ENCODE measurements around the gene RASA3.

Gene RASA3

DNA sequence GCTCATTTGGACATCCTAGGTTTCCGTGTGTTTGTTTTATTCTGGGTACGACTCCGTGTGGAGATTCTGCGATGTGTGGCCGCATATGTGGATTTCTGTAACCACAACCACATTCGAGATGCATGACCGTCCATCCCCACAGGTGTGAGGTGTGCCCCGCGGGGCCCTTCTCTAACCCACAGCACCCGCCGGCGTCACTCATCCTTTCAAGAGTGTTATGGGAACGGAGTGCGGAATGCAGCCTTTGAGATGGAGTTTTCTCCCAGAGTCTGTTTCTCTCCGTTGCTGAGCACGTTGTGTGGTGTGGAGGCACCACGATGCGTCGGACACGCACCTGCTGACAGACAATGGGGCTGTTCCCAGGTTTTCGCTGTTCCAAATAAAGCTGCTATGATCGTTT lies 198.5 kb downstream of the RASA3 start:
- DNase-seq (ENCODE audit: low read depth), result no peak
- TF ChIP-seq, protein P1, sequence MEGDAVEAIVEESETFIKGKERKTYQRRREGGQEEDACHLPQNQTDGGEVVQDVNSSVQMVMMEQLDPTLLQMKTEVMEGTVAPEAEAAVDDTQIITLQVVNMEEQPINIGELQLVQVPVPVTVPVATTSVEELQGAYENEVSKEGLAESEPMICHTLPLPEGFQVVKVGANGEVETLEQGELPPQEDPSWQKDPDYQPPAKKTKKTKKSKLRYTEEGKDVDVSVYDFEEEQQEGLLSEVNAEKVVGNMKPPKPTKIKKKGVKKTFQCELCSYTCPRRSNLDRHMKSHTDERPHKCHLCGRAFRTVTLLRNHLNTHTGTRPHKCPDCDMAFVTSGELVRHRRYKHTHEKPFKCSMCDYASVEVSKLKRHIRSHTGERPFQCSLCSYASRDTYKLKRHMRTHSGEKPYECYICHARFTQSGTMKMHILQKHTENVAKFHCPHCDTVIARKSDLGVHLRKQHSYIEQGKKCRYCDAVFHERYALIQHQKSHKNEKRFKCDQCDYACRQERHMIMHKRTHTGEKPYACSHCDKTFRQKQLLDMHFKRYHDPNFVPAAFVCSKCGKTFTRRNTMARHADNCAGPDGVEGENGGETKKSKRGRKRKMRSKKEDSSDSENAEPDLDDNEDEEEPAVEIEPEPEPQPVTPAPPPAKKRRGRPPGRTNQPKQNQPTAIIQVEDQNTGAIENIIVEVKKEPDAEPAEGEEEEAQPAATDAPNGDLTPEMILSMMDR (IDR thresholded peaks at IDR 0.05; ENCODE audit: insufficient read depth, low read depth, low read length, missing control alignments), result no peak
- H3K4me3 ChIP-seq (ENCODE audit: low read length), result no peak overlapping the region

DNA sequence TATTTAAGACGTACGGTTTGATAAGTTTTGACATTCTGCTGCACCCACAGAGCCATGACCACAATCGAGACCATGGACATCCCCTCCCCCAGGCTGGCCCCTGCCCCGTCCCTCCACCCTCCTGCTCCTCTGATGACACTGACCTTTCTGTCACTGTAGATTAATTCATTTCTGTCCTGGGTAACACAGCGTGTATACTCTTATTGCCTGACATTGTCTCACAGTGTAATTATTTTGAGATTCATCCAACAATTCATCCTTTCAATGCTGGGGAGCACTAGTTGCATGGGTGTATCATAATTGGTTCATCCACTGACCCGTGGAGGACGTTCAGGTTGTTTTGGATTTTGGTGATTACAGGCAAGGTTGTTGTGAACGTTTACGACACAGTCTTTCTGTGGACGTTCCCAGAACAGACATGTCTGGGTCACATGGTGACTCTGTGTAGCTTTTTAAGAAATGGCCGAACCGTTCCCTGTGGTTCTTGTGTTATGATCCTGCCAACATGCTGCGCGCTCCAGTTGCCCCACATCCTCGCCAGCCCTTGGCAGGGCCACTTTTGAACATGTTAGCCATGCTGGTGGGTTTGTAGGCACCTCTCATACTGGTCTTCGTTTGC lies 200.5 kb downstream of the RASA3 start:
- DNase-seq (ENCODE audit: low read depth), result no peak
- TF ChIP-seq, protein P1 (IDR thresholded peaks at IDR 0.05; ENCODE audit: insufficient read depth, low read depth, low read length, missing control alignments), result no peak
- no peak overlapping the region for H3K4me3 ChIP-seq (ENCODE audit: low read length)

DNA sequence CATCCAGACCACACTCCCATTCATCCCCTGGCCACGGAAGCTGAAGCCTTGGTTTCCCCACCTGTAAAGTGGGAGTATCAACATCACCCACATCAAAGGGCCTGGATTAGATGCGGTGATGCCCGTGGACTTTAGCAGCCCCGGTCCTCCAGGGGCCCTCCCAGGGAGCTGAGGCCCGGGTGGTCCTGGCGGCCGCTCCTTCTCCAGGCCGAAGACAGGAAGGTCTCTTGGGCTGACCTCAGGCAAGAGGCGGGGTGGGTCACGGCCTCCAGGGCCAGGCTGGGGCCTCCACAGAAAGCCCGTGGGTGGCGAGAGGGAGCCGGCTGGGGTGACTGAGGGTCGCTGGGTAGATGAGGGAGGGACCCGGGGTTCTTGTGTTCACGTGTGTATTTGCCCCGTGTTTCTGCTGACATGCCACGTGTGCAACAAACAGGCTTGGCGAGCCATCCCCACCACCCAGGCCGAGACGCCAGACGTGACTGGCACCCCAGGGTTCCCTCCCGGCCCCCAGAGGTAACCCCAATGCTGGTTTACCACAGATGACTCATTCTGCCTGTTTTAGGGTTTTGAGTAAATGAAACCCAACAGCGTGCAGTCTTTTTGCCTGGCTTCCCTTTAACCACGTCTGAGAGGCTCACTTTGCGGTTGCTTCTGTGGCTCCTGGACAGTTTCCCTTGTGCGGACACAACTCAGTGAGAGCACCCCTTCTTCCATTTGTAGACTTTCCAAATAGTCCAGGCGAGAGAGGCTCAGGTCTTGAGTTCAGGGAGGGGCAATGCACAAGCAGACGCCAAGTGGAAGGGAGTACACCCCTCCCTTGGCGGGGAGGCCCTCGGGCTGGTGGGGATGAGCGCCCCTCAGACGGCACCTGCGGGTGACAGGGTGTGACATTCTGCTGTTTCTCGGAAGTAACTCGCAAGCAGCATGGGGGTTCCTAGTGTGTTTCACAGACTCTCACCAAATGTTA lies 201.5 kb downstream of the RASA3 start:
- TF ChIP-seq, protein P1 (IDR thresholded peaks at IDR 0.05; ENCODE audit: insufficient read depth, low read depth, low read length, missing control alignments), result no peak
- no peak for DNase-seq (ENCODE audit: low read depth)
- no peak overlapping the region for H3K4me3 ChIP-seq (ENCODE audit: low read length)

DNA sequence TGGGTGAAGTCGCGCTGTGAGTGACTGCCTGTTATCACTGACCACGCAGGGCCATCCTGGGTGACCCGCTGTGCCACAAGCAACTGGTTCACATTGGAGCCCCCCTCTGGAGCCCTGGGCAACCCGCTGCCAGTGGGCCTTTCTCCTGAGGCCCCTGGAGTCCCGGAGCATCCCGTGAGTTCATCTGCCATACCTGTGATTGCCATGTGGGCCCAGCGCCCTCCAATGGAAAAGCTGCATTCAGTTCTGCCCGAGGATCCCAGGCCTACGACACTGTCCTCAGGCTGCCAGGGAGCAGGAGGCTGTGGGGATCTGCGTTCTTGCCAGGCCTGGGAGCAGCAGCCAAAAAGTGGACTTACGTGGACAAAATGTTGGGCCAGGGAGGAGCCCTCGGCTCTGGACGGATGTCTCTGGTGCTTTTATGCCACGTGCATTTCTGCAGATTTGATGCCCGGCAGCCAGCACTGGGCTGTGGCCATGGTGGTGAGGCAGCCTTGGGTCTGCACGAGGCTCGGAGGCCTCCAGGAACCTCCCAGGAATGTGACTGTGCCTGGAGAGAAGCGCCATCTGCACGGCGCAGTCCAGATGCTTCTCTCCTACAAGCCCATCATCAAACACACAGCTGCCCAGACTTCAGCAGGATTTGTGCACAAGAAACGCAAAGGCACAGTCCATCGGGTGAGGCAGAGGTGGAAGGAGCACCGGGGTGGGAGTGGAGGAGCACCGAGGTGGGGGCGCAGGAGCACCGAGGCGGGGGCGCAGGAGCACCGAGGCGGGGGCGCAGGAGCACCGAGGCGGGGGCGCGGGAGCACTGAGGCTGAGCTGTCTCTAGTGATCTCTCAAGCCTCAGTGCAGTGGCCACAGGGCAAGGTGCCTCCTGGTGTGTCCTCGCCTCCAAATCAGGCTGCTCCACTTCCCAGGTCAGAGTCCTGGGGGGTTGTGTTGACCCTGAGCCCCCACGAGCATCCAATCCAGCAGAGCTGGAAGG lies 202.5 kb downstream of the RASA3 start:
- H3K4me3 ChIP-seq (ENCODE audit: low read length), result no peak overlapping the region
- DNase-seq (ENCODE audit: low read depth), result no peak
- TF ChIP-seq, protein P1 (IDR thresholded peaks at IDR 0.05; ENCODE audit: insufficient read depth, low read depth, low read length, missing control alignments), result no peak

DNA sequence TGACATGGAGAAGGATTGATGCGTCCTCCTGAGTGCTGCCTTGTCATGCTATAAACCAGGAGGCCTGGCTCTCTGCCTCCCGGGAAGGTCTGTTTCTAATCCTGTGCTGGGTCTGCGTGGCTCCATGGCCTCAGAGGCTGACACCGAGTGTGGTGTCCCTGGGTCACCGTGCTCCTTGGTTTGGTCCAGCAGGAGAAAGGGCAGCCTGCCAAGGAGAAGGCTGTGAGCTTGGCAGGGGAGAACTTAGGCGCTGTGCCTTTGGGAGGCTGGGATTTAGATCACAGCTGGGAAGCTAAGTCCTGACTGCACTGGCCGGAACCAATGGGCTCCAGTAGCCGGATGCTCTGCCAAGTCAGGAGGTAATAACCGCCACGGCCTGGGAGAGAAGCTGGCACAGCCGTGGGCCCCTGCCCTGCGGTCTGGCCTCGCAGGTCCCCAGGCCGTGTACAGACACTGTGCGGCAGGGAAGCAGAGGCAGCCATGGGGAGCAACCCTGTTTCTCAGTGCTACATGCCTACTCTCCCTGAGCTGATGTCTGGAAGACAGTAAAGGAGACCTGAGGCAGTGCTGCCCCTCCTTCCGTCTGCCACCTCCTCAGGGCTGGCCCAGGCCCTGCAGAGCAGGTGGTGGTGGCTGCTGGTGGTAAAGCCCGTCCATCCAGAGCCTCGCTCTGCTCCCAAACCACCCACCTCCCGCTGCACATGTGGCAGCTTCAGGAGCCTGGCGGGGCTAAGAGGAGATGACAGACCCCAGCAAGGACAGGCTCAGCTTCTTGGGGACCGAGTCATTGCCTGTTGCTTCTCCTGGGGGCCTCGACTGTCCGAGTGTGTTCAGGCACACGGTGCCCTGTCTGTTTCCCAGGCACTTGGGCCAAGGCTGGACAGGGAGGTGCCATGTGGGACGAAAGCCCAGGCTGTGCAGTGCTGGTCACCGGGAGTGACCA lies 203.5 kb downstream of the RASA3 start:
- H3K4me3 ChIP-seq (ENCODE audit: low read length), result no peak overlapping the region
- TF ChIP-seq, protein P1 (IDR thresholded peaks at IDR 0.05; ENCODE audit: insufficient read depth, low read depth, low read length, missing control alignments), result no peak
- no peak for DNase-seq (ENCODE audit: low read depth)

All from epithelial cell of esophagus (primary cell).